Fibroblast of lung (primary cell): ENCODE data around the gene ATRX. TPM values are rescaled to one million over a fixed set of nuclear protein-coding genes. Genes with fewer than 3 reads are reported as not detected.
"Not testable (repeated sequence)": the region's sequence is repeated elsewhere in the genome, so short reads cannot be mapped to it uniquely, and the experiment has no call there.

ENCODE experiments used
- DNase-seq, 2 donors: peaks; one replicate each; pipeline versions ENCODE4 v3.0.0 to v3.0.0-alpha.2; 2010; ENCODE audit warnings: low read depth in 2 of 2
- H2AFZ ChIP-seq: 2 replicates; pipeline ENCODE4 v1.5.1; 2012; ENCODE audit warnings: low read length, control low read depth, inconsistent platforms
- H3K27ac ChIP-seq: 2 replicates; pipeline ENCODE4 v1.5.1; 2011; ENCODE audit warnings: low read length, control low read depth; ENCODE audit not compliant: insufficient read depth
- H3K27me3 ChIP-seq: 2 replicates; pipeline ENCODE4 v1.5.1; 2011; ENCODE audit warnings: mild to moderate bottlenecking, low read length; ENCODE audit not compliant: control insufficient read depth, insufficient read depth
- H3K36me3 ChIP-seq: 2 replicates; pipeline ENCODE4 v1.5.1; 2011; ENCODE audit warnings: low read length; ENCODE audit not compliant: control insufficient read depth, insufficient read depth
- H3K4me1 ChIP-seq: 2 replicates; pipeline ENCODE4 v1.5.1; 2011; ENCODE audit warnings: low read length; ENCODE audit not compliant: control insufficient read depth, insufficient read depth; ENCODE audit errors: extremely low read depth
- H3K4me2 ChIP-seq: 2 replicates; pipeline ENCODE4 v1.5.1; 2011; ENCODE audit warnings: low read length, control low read depth; ENCODE audit not compliant: insufficient read depth; ENCODE audit errors: extremely low read depth
- H3K4me3 ChIP-seq, 4 experiments: fragments of 200-600 bp in 1 of 4; sonication (generic) in 1 of 4; replicated peaks in 1 of 4; 2 replicates each; pipeline ENCODE4 v1.5.1; 2011 to 2016; ENCODE audit warnings: low read length in 4 of 4, low read depth in 3 of 4, mild to moderate bottlenecking in 3 of 4, control low read depth in 2 of 4, inconsistent platforms in 1 of 4, mixed read lengths in 1 of 4; ENCODE audit not compliant: insufficient read depth in 1 of 4; ENCODE audit errors: control extremely low read depth in 1 of 4
- H3K79me2 ChIP-seq: 2 replicates; pipeline ENCODE4 v1.5.1; 2012; ENCODE audit warnings: mild to moderate bottlenecking, low read length, inconsistent platforms; ENCODE audit not compliant: control insufficient read depth, insufficient read depth
- H3K9ac ChIP-seq: 2 replicates; pipeline ENCODE4 v1.5.1; 2011; ENCODE audit warnings: mild to moderate bottlenecking, low read length, control low read depth; ENCODE audit not compliant: insufficient read depth
- H3K9me3 ChIP-seq: 2 replicates; pipeline ENCODE4 v1.5.1; 2012; ENCODE audit warnings: low read depth, low read length; ENCODE audit not compliant: control insufficient read depth, insufficient read depth
- H4K20me1 ChIP-seq: 2 replicates; pipeline ENCODE4 v1.5.1; 2011; ENCODE audit warnings: low read length; ENCODE audit not compliant: control insufficient read depth, insufficient read depth; ENCODE audit errors: extremely low read depth
- EZH2 ChIP-seq: IDR thresholded peaks from 2 replicates; pipeline ENCODE4 v1.5.1; 2012; ENCODE audit warnings: low read length, control low read depth, mild to moderate bottlenecking; ENCODE audit errors: missing control alignments
- polyA plus RNA-seq, 2 donors: library from polyadenylated mRNA; depleted of rRNA in 1 of 2; stranded (reverse) in 1 of 2; unstranded in 1 of 2; fragments of >200 nt; gene quantifications; 2 replicates each; pipeline ENCODE4 v1.2.1, GENCODE V29; 2011 to 2012; ENCODE audit warnings: missing spikeins in 1 of 2
- total RNA-seq: library from RNA; depleted of rRNA; stranded (reverse); fragments of >200 nt; gene quantifications from 2 replicates; pipeline ENCODE4 v1.2.1, GENCODE V29; 2014
- TF ChIP-seq, protein P1 (sequence below), 2 donors: IDR thresholded peaks in 1 of 2; conservative IDR thresholded peaks in 1 of 2; 1 replicate in 1 of 2; 2 replicates in 1 of 2; pipeline ENCODE4 v1.5.1; 2011 to 2012; ENCODE audit warnings: low read length in 2 of 2, control low read depth in 1 of 2, inconsistent platforms in 1 of 2, low read depth in 1 of 2, mild to moderate bottlenecking in 1 of 2

Gene ATRX
- total and polyA plus RNA-seq, 2 donors (not counting 1 experiment from before 2014, with no cell fraction given) = 52.6 to 100 TPM

DNA sequence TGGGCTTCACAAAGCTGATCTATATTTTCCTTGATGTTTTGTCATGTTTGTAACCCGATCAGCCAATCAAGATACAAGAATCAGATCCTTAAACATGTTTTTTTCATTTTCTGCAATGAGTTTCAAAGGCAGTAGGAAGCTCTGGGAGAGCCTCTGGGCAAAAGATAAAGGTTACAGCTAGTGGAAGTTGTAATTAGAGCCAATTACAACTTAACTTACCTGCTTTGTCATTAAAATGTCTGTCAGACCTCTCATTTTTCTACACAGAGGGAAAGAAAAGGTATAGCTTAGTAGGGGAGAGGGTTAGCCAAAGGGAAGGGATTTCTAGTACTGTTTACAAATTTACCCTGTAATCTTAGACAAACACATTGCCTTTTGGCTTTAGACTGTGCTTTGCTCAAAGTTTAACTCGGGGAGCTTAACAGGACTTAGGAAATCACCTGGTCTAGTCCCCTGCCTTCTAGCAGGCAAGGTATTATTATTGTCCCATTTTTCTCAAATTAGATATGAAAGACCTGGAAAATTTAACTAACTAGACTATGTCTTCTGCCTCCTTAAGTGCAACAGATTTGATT, 283.0 kb downstream of the ATRX start:
- H2AFZ ChIP-seq = no peak overlapping the region
- no peak for TF ChIP-seq EZH2
- TF ChIP-seq, protein P1, sequence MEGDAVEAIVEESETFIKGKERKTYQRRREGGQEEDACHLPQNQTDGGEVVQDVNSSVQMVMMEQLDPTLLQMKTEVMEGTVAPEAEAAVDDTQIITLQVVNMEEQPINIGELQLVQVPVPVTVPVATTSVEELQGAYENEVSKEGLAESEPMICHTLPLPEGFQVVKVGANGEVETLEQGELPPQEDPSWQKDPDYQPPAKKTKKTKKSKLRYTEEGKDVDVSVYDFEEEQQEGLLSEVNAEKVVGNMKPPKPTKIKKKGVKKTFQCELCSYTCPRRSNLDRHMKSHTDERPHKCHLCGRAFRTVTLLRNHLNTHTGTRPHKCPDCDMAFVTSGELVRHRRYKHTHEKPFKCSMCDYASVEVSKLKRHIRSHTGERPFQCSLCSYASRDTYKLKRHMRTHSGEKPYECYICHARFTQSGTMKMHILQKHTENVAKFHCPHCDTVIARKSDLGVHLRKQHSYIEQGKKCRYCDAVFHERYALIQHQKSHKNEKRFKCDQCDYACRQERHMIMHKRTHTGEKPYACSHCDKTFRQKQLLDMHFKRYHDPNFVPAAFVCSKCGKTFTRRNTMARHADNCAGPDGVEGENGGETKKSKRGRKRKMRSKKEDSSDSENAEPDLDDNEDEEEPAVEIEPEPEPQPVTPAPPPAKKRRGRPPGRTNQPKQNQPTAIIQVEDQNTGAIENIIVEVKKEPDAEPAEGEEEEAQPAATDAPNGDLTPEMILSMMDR (conservative IDR thresholded peaks at IDR 0.05 in 1 of 2, IDR thresholded peaks at IDR 0.05 in 1 of 2; ENCODE audit: low read depth in 1 of 2, low read length in 2 of 2) = no peak
- DNase-seq = no peak

DNA sequence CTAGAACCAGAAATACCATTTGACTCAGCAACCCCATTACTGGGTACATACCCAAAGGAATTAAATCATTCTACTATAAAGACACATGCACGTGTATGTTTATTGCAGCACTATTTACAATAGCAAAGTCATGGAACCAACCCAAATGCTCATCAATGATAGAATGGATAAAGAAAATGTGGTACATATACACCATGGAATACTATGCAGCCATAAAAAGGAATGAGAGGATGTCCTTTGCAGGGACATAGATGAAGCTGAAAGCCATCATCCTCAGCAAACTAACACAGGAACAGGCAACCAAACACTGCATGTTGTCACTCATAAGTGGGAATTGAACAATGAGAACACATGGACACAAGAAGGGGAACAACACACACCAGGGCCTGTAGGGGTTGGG, 285.9 kb downstream of the ATRX start:
- DNase-seq, H4K20me1 ChIP-seq, H3K79me2 ChIP-seq, H3K4me2 ChIP-seq, H3K9me3 ChIP-seq, H2AFZ ChIP-seq, H3K27ac ChIP-seq, H3K4me1 ChIP-seq, H3K27me3 ChIP-seq, H3K4me3 ChIP-seq, H3K9ac ChIP-seq, H3K36me3 ChIP-seq: not testable (repeated sequence)

More for the DNA sequence above, 283.0 kb downstream of the ATRX start:
- Histone ChIP-seq H3K4me1 (peaks cover 4% of the 10 kb centered on the region), H3K27ac (no peak overlapping the region), H3K9me3 (no peaks in the 10 kb centered on the region), H4K20me1 (no peaks in the 10 kb centered on the region), H3K79me2 (no peaks in the 10 kb centered on the region), H3K4me3 (no peak overlapping the region), H3K4me2 (no peak overlapping the region), H3K9ac (no peak overlapping the region), H3K36me3 (no peaks in the 10 kb centered on the region), H3K27me3 (no peaks in the 10 kb centered on the region)

DNA sequence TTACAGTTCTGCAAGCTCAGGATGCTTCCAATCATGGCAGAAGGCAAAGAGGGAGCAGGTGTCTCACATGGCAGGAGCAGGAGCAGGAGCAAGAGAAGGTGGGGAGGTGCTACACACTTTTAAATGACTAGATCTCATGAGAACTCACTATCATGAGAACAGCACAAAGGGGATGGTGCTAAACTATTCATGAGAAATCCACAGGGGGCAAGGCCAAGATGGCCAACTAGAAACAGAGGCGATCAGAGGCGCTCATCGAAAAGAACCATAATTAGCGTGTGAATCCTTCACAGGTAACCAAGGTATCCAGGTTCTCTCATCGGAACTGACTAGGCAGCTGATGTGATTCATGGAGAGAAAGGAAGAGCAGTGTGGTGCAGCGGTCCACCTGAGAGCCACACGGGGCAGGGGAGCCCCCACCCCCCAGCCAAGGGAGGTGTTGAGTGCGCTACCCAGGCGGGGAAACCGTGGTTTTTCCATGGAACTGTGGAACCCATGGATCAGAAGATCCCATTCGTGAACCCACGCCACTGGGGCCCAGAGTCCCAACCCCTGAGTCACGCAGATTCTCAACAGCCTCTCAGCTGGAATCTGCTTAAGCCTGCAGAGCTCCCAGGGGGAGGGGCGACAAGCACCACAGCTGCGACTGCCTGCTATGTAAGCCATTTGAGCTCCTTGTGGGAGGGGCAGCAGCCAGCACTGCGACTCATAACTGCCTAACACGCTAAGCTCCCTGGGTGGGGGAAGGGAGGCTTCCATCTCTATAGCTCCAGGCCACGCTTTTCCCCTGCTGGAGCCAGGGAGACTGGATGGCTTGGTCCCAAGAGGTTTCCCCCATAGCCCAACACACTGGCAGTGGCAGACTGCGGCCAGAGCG, 292.1 kb downstream of the ATRX start:
- no peaks in the 10 kb centered on the region for H3K9me3 ChIP-seq

More for the DNA sequence above, 292.1 kb downstream of the ATRX start:
- H3K4me1 ChIP-seq = no peaks in the 10 kb centered on the region
- H3K79me2 ChIP-seq = no peaks in the 10 kb centered on the region
- H3K4me2 ChIP-seq = no peak overlapping the region
- no peaks in the 10 kb centered on the region for H3K27me3 ChIP-seq
- H3K9ac ChIP-seq = no peak overlapping the region
- no peaks in the 10 kb centered on the region for H4K20me1 ChIP-seq
- no peak overlapping the region for H3K4me3 ChIP-seq
- no peak overlapping the region for H3K27ac ChIP-seq
- peak; percentile 73 to 82 for DNase-seq
- H3K36me3 ChIP-seq = no peaks in the 10 kb centered on the region
- H2AFZ ChIP-seq = peak overlapping the region; percentile 24
- TF ChIP-seq, protein P1 (conservative IDR thresholded peaks at IDR 0.05 in 1 of 2, IDR thresholded peaks at IDR 0.05 in 1 of 2; ENCODE audit: low read depth in 1 of 2, low read length in 2 of 2) = no peak
- no peak for TF ChIP-seq EZH2
